Inflammatory macrophage treated with lipopolysaccharide for 4 hours (primary cell): Measurements from ENCODE around the gene TMEM45A.
"Not testable (repeated sequence)": the region's sequence is repeated elsewhere in the genome, so short reads cannot be mapped to it uniquely, and the experiment has no call there.

ENCODE experiments used
- DNase-seq: peaks from one replicate; pipeline ENCODE4 v3.0.0-alpha.2; 2020

The TMEM45A gene

DNA sequence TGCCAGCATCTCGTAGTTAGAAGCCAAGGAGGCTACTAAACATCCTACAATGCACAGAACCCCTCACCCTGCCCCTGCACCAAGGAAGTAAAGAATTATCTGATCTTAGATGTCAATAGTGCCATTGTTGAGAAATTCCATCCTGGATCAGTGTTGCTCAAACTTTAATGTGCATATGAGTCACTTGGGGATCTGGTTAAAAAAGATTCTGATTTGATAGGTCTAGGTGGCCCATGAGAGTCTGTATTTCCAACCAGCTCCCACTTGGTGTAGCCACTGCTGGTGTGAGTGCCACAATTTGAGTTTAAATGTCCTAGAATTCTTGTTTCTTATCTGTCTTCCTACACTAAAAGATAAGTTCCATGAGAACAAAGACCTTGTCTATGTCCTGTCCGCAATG lies 43.7 kb downstream of the TMEM45A start:
- no peak for DNase-seq

DNA sequence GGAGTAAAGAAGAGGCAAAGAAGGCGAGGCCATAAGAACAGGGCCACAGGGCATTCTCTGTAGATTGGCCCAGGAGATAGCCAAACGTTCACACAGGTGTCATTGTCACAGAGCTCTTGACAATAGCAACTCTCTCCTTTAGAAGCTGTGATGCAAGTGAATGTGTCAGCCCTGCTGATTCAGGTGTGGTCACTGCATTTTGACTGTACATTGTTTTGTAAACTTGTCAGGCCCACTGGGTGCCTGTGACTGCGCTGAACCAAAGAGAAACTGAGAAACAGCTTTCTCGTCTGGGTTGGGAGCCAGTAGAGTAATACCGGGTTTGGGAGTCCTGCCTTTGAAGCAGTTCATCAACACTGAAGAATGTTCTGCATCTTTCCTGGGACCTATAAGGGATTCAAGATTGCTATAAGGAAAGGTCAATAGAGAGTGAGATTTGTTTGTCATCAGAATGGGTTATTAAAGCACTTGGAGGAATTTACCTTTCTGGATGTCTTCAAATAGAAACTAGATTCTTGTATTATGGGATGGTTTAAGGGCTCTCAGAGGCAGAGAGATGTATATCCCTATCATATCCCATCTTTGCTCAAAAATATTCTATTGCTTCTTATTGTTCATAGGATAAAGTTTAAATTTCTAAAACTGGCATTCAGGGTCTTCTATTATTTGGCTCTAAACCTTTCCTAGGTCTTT lies 45.4 kb downstream of the TMEM45A start:
- DNase-seq = no peak

DNA sequence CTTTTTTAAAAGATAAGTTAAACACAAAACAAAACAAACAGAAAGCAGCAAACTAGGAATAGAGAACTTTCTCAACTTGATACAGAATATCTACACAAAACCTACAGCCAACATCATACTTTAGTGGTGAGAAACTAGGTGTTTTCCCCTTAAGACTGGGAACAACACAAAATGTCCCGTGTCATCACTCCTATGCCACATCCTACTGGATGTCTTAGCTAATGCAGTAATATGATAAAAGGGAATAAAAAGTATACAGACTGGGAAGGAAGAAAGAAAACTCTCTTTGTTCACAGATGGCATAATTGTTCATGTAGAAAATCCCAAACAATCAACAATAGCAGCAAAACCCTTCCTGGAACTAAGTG lies 45.9 kb downstream of the TMEM45A start:
- peak; percentile 28 for DNase-seq

DNA sequence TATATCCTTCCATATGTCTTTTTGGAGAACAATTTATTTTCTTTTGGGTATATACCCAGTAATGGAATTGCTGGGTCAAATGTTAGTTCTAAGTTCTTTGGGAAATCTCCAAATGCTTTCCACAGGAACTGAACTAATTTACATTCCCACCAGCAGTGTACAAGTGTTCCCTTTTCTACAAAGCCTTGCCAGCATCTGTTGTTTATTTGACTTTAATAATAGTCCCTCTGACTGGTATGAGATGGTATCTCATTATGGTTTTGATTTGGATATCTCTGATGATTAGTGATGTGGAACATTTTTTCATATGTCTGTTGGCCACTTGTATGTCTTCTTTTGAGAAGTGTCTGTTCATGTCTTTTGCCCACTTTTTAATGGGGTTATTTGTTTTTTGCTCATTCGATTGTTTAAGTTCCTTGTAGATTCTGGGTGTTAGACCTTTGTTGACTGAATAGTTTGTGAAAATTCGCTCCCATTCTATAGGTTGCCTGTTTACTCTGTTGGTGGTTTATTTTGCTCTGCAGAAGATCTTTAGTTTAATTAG lies 48.4 kb downstream of the TMEM45A start:
- DNase-seq = no peak

GRCh38 chr3:100541428-100541827 lies 49.0 kb downstream of the TMEM45A start:
- not testable (repeated sequence) for DNase-seq

DNA sequence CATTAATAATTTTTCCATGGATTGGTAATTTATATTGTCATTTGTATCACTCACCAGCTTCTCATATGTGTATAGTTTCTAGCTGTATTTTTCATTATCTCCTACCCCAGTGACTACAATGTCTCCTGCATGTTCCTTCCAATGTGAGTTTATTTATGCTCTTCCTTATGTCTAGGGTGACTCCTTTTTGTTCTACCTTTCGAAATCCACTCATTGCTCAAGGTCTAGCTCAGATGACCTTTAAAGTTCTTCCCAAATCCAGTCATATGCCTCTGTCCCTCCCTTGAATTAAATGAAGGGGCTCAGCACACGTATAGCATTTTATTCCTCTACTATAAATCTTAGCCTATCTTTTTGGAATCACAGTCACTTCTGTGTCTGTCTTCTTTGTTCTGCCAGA lies 53.0 kb downstream of the TMEM45A start:
- peak; percentile 58 for DNase-seq

- DNase-seq = no peak
Observed at GRCh38 chr3:100546020-100546744, 53.8 kb downstream of the TMEM45A start.

- DNase-seq = peak; percentile 18
Observed at GRCh38 chr3:100548053-100548452, 55.6 kb downstream of the TMEM45A start.

GRCh38 chr3:100553618-100554372 lies 61.4 kb downstream of the TMEM45A start:
- no peak for DNase-seq

DNA sequence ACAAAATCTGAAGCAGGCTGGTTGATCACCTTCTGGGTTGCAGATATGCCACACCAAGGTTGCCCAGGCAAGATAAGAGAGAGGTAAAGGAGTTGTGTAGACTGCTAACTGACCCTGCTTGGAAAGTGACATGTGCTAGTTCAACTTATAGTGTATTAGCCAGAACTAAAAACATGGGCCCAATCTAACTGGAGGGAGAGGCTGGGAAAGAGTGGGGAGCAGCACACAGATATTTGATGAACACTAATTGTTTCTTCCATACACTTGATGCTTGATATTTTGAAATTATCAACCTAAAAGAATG lies 61.9 kb downstream of the TMEM45A start:
- no peak for DNase-seq

DNA sequence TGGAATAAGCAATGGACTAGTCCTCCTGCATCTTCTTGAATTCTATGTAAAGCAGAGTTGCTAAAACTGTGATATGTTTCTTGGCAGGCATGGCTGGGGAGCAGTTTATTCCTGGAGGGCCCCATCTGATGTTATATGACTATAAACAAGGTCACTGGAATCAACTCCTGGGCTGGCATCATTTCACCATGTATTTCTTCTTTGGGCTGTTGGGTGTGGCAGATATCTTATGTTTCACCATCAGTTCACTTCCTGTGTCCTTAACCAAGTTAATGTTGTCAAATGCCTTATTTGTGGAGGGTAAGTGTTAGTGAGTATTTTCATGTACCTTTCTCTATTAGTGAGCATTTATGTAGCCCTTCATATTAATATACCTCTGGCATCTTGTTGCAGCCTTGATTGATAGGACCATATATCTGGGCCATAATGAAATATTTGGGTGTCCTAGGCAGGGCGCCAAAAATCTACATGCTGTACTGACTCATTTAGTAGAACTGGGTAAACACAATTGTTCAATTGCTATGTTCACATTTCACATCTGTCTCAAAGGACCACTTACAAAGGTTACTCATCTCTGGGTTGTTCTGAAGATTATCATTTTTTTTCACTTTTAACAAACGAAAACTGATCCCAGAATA lies 64.4 kb downstream of the TMEM45A start:
- peak; percentile 43 for DNase-seq

DNA sequence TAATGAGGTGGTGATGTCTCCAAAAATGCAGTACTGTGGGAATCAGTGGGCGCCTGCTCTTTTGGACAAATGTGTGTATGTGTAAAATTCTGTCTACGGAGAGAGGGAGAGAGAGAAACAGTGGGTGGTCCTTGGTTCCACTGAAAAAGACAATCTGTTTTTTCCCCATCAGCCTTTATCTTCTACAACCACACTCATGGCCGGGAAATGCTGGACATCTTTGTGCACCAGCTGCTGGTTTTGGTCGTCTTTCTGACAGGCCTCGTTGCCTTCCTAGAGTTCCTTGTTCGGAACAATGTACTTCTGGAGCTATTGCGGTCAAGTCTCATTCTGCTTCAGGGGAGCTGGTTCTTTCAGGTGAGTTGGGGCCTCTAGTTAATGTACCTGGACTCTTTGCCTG lies 65.8 kb downstream of the TMEM45A start:
- no peak for DNase-seq

DNA sequence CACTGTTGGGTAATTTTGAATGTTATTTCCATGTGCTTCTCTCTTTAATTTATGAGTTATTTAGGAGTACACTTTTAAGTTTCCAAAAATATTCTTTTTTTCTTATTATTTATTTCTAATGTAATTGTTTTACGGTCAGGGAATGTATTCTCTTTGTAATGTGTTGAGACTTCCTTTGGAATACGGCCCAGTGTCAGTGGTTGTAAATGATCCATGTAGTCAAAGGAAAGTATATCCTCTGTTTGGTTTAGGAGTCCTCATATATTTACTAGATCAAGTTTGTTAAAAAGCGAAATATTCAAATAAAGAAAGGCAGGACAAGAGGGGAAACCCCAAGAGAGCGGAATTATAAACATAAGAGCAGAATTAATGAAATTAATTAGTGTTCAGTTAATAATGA lies 68.0 kb downstream of the TMEM45A start:
- no peak for DNase-seq

- DNase-seq = peak; percentile 89
Observed at GRCh38 chr3:100561459-100562158, 69.2 kb downstream of the TMEM45A start.

- DNase-seq = no peak
Observed at GRCh38 chr3:100562224-100562857, 69.9 kb downstream of the TMEM45A start.

GRCh38 chr3:100563228-100563627 lies 70.8 kb downstream of the TMEM45A start:
- DNase-seq = no peak

- peak; percentile 4 for DNase-seq
Observed at GRCh38 chr3:100563652-100564211, 71.3 kb downstream of the TMEM45A start.

GRCh38 chr3:100570811-100571210 lies 78.4 kb downstream of the TMEM45A start:
- DNase-seq = no peak

DNA sequence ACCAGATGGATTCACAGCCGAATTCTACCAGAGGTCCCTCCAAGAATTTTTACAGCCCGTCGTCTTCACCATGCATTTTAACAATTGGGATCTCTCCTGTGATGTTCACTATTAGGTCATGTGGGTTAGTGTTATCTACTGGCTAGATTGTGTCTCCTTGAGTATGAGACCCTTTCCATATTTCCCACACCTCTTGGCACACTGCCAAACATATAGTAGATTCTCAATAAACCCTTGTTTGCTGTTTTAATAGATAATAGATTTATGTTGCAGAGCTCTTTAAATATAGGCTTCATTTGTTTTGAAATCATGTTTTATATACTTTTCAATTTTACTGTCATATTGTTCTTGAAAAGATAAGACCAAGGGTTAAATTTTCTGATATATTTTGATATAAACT lies 82.1 kb downstream of the TMEM45A start:
- no peak for DNase-seq

DNA sequence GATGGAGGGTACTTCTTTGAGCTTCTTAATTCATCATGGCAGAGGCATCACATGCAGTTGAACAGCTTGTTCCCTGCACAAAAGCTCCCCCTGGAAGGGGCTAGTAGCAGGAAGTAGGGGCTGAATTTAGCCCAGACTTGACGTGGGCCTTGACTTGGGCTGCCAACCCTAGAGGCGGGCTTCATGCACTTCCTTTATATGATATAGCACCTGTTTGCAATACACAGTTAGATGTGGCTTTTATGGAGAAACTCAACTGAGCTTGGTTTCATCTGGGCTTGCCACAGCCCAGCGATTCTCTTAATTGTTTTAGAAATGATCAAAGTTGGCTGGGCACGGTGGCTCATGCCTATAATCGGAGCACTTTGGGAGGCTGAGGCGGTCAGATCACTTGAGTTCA lies 83.3 kb downstream of the TMEM45A start:
- no peak for DNase-seq

DNA sequence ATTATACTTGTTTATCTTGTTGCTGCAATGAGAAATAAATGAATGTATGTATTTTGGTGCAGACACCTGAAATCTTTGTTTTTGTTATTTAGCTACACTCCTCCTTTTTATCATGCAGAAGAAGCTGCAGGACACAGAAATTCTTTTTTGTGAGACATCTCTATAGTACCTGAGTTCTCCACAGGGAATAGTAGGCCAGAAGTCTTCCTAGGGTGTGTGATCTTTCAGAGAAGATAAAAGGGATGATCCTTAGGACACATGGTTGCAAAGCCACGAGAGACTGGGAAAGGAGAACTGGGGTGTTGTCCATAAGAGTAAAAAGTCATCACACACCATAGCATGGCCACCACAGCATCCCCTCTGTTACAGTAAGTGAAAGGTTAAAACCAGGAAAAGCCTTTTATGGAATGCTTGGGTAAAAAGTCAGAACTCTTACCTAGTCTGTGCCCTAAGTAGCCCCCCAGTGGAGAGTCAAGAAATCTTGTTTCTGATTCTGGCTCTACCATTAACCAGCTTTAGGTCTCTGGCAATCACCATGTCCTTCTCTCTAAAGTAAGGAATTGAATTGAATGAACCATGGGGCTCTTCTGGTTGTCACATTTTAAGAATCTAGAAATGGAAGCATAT lies 85.1 kb downstream of the TMEM45A start:
- no peak for DNase-seq
